ES-I3 (cell line): ENCODE data around the gene AP4M1.

Experiments
- H3K36me3 ChIP-seq: 2 replicates; pipeline ENCODE4 v1.6.1; 2013; ENCODE audit warnings: mild to moderate bottlenecking, low read length, control low read depth, moderate library complexity; ENCODE audit not compliant: insufficient read depth
- H3K4me1 ChIP-seq: 2 replicates; pipeline ENCODE4 v1.6.1; 2013; ENCODE audit warnings: mild to moderate bottlenecking, control low read depth, low read length; ENCODE audit not compliant: insufficient read depth
- H3K9ac ChIP-seq: 2 replicates; pipeline ENCODE4 v1.6.1; 2013; ENCODE audit warnings: low read depth, mild to moderate bottlenecking, low read length, moderate library complexity
- H3K9me3 ChIP-seq: 2 replicates; pipeline ENCODE4 v1.6.1; 2013; ENCODE audit warnings: mild to moderate bottlenecking, low read length, moderate library complexity; ENCODE audit not compliant: control insufficient read depth, insufficient read depth

AP4M1 gene

GRCh38 chr7:100109521-100110163, 8.2 kb downstream of the AP4M1 start:
- Histone ChIP-seq H3K9me3 (no peaks in the 10 kb centered on the region), H3K4me1 (no peaks in the 10 kb centered on the region), H3K36me3 (peaks cover 11% of the 10 kb centered on the region), H3K9ac (no peak overlapping the region)

DNA sequence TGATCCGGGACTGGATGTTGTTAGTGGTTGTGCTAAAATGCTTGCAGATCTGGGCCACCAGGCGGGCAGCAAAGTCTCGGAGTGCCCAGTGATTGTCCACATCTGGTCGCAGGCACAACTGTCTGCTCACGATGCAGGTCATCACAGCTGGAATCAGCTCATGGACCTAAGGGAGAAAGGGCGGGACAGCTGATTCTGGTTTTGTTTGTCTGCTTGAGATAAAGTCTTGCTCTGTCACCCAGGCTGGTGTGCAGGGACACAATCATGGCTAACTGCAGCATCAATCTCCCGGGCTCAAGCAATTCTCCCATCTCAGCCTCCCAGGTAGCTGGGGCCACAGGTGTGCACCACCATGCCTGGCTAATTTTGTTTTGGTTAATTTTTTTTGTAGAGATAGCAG, 9.7 kb downstream of the AP4M1 start:
- Histone ChIP-seq H3K4me1 (no peaks in the 10 kb centered on the region), H3K36me3 (peaks cover 11% of the 10 kb centered on the region), H3K9ac (no peak overlapping the region), H3K9me3 (no peaks in the 10 kb centered on the region)

- Histone ChIP-seq H3K9ac (no peak overlapping the region), H3K9me3 (no peaks in the 10 kb centered on the region), H3K4me1 (no peaks in the 10 kb centered on the region), H3K36me3 (peaks cover 11% of the 10 kb centered on the region)
Measured at GRCh38 chr7:100111914-100112313, 10.5 kb downstream of the AP4M1 start.

- Histone ChIP-seq H3K4me1 (no peaks in the 10 kb centered on the region), H3K9ac (no peak overlapping the region), H3K9me3 (no peaks in the 10 kb centered on the region), H3K36me3 (peaks cover 9% of the 10 kb centered on the region; the same call in 1 of the 2 replicates)
Measured at GRCh38 chr7:100115026-100115425, 13.6 kb downstream of the AP4M1 start.

- H3K9ac ChIP-seq = peak overlapping the region; percentile 73
- 0 out of 2 replicates have a peak, but pooled peaks cover 3% of the 10 kb centered on the region for H3K36me3 ChIP-seq
- H3K9me3 ChIP-seq = no peaks in the 10 kb centered on the region
- peaks cover 11% of the 10 kb centered on the region; the same call in 1 of the 2 replicates for H3K4me1 ChIP-seq
Measured at GRCh38 chr7:100118388-100119071, 17.1 kb downstream of the AP4M1 start.

DNA sequence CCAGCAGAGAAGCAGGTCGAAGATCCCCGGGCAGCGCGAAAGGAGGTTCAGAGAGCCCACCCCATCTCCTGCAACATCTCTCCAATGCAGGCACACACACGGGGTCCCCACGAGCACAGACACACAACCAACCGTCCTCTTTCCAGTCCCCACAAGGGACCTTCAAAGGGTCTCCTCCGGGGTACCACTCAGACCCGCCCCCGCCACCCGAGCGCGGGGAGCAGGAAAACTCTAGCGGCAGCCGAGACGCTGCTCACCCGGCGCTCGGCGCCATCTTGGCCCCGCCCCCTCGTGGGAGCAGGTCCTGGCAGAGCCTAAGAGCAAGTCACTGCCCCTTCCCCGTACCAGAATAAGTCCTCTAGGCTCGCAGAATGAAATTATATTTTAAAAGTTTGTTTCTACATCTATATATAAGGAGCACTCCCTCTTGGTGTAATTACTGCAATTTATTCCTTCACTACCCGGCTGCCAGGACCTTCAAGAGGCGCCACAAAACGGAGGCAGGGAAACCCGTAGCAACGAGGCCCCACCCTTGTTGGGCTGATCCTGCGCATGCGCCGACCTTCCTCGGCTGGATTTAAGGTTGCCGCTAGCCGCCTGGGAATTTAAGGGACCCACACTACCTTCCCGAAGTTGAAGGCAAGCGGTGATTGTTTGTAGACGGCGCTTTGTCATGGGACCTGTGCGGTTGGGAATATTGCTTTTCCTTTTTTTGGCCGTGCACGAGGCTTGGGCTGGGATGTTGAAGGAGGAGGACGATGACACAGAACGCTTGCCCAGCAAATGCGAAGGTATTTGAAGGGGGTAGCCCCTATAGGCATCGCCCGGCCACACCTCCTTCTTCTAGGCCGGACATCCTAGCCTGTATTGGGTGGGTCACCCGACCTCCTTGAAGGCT, 17.9 kb downstream of the AP4M1 start, which contains the start of the genes CNPY4 and TAF6:
CNPY4 (plus strand) TSS at position 563 of the 898 bp plus-strand sequence; CDS start at position 674, 111 bp downstream.
TAF6 (minus strand) TSS at position 287 of the 898 bp plus-strand sequence. CDS start 5,149 bp downstream, outside the sequence.
- Histone ChIP-seq H3K9me3 (no peaks in the 10 kb centered on the region), H3K9ac (peak within 1 kb of the TSS; percentile 73), H3K4me1 (peaks cover 11% of the 10 kb centered on the region; the same call in 1 of the 2 replicates), H3K36me3 (no peaks in the 10 kb centered on the region)

DNA sequence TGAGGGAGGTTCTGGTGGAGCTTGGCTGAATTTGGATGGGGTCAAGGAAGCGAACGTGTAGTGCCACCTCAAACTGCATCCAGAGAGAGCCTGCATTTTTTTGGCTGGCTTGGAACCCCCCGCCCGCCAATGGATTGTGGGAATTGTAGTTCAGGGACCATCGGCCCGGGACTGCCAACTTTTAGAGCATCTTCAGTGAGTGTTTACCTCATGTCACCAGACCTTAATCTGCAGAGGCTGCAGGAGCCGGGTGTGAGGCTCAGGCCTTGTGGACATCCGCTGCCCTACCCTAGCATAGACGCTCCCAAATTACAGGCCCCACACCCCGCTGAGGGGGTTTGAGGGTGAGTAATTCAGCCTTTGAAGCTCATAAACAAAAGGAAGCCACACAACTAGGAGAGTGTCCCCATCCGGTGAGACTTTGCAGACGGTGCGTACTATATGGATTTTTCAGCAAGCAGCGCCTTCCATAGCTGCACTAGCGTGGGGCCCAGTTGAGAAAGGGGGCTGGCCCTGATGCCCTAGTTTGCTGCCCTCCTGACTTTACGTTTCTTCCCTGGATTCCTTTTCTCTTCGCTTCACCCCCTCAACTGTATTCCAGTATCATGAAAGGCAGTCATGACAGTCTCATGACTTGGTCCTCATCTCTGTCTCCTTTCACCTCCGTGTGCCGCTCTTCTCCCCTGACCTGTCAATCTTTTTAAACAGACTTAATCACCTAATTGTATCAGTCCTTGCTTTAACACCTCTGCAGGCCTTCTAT, 18.7 kb downstream of the AP4M1 start:
- Histone ChIP-seq H3K9ac (peak overlapping the region; percentile 73), H3K4me1 (peaks cover 11% of the 10 kb centered on the region; the same call in 1 of the 2 replicates), H3K9me3 (no peaks in the 10 kb centered on the region), H3K36me3 (no peaks in the 10 kb centered on the region)

GRCh38 chr7:100120733-100121036, 19.2 kb downstream of the AP4M1 start:
- Histone ChIP-seq H3K9ac (peak overlapping the region; percentile 73; the same call in 1 of the 2 replicates), H3K36me3 (no peaks in the 10 kb centered on the region), H3K9me3 (no peaks in the 10 kb centered on the region), H3K4me1 (peaks cover 11% of the 10 kb centered on the region; the same call in 1 of the 2 replicates)

DNA sequence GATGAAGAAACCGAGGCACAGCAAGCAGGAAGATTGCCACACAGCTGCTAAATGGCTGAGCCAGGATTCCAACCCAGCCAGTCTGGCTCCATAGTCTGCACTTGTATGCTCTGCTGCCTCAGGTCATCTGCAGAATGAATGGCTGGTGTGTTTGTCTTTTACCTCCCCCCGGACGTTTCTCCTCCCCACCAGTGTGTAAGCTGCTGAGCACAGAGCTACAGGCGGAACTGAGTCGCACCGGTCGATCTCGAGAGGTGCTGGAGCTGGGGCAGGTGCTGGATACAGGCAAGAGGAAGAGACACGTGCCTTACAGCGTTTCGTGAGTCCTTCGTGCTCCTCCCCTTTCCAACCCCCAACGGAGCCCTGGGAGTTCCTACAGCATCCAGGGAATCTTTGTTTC, 20.6 kb downstream of the AP4M1 start:
- Histone ChIP-seq H3K36me3 (no peaks in the 10 kb centered on the region), H3K9ac (no peak overlapping the region), H3K4me1 (peaks cover 11% of the 10 kb centered on the region; the same call in 1 of the 2 replicates), H3K9me3 (no peaks in the 10 kb centered on the region)

- H3K9ac ChIP-seq = no peak overlapping the region
- no peaks in the 10 kb centered on the region for H3K36me3 ChIP-seq
- no peaks in the 10 kb centered on the region for H3K9me3 ChIP-seq
- H3K4me1 ChIP-seq = peaks cover 11% of the 10 kb centered on the region; the same call in 1 of the 2 replicates
Measured at GRCh38 chr7:100122568-100122967, 21.1 kb downstream of the AP4M1 start.

DNA sequence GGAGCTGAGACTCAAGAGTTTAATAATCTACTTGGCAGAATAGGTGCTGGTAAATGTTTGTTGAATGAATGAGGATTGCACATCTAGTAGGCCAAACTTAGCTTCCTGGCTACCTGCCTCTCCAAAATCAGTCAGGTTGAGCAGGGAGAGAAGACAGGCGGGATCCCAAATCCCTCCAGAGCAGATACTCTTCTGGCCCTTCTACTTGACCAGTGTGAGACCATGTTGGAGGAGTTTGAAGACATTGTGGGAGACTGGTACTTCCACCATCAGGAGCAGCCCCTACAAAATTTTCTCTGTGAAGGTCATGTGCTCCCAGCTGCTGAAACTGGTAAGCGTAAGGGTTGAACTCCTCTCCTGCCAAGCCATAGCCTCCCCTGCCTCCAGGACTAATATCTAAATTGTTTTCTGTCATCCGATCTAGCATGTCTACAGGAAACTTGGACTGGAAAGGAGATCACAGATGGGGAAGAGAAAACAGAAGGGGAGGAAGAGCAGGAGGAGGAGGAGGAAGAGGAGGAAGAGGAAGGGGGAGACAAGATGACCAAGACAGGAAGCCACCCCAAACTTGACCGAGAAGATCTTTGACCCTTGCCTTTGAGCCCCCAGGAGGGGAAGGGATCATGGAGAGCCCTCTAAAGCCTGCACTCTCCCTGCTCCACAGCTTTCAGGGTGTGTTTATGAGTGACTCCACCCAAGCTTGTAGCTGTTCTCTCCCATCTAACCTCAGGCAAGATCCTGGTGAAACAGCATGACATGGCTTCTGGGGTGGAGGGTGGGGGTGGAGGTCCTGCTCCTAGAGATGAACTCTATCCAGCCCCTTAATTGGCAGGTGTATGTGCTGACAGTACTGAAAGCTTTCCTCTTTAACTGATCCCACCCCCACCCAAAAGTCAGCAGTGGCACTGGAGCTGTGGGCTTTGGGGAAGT, 23.1 kb downstream of the AP4M1 start:
- no peaks in the 10 kb centered on the region for H3K9me3 ChIP-seq
- no peak overlapping the region for H3K9ac ChIP-seq
- H3K4me1 ChIP-seq = peaks cover 15% of the 10 kb centered on the region; the same call in 1 of the 2 replicates
- H3K36me3 ChIP-seq = no peaks in the 10 kb centered on the region

- Histone ChIP-seq H3K4me1 (0 out of 2 replicates have a peak, but pooled peaks cover 10% of the 10 kb centered on the region), H3K36me3 (no peaks in the 10 kb centered on the region), H3K9me3 (no peaks in the 10 kb centered on the region), H3K9ac (peak overlapping the region; percentile 88)
Measured at GRCh38 chr7:100126239-100126930, 24.9 kb downstream of the AP4M1 start.
